Ovary (tissue), 9 donors: ENCODE measurements around the gene RASSF10. TPM values are rescaled to one million over a fixed set of nuclear protein-coding genes. Genes with fewer than 3 reads are reported as not detected.

Experiments used
- DNase-seq, 5 donors: peaks; one replicate each; pipeline ENCODE4 v3.0.0-alpha.2; 2019 to 2020
- H3K27ac ChIP-seq, 2 donors: fragments of 200-600 bp; one replicate each; pipeline versions ENCODE4 v1.5.1 to v1.8.0; 2019 to 2022
- H3K27me3 ChIP-seq: fragments of 200-600 bp; one replicate; pipeline ENCODE4 v1.8.0; 2022
- H3K36me3 ChIP-seq: fragments of 200-600 bp; sonication (generic); one replicate; pipeline ENCODE4 v1.5.1; 2019
- H3K4me1 ChIP-seq: one replicate; pipeline ENCODE4 v1.8.1; 2013; ENCODE audit warnings: mild to moderate bottlenecking, moderate library complexity; ENCODE audit not compliant: insufficient read depth
- H3K4me3 ChIP-seq: fragments of 200-600 bp; sonication (generic); one replicate; pipeline ENCODE4 v1.5.1; 2017
- H3K9me3 ChIP-seq, 2 donors: fragments of 200-600 bp in 1 of 2; sonication (generic) in 1 of 2; one replicate each; pipeline versions ENCODE4 v1.5.1 to v1.8.1; 2013 to 2019; ENCODE audit warnings: mild to moderate bottlenecking in 1 of 2, moderate library complexity in 1 of 2
- CTCF ChIP-seq, 3 donors: fragments of 450-650 bp in 2 of 3; fragments of 200-600 bp in 1 of 3; IDR thresholded peaks; one replicate each; pipeline versions ENCODE4 v1.5.1 to v1.8.0; 2016 to 2022; ENCODE audit warnings: antibody characterized with exemption in 3 of 3, mild to moderate bottlenecking in 1 of 3
- EP300 ChIP-seq: sonication (generic); formaldehyde crosslinking; IDR thresholded peaks from one replicate; pipeline ENCODE4 v1.6.1; 2017; ENCODE audit warnings: antibody characterized with exemption
- POLR2A ChIP-seq: fragments of 450-650 bp; IDR thresholded peaks from one replicate; pipeline ENCODE4 v1.6.1; 2017; ENCODE audit warnings: antibody characterized with exemption, mild to moderate bottlenecking, moderate library complexity
- WGBS, 3 donors: extraction: QIAGEN DNeasy Blood & Tissue Kit in 1 of 3; methylation state at CpG; one replicate each; pipeline versions ENCODE4 v1.1.5 to v1.1.7; 2013 to 2017; 5-methylcytosine and 5-hydroxymethylcytosine counted together
- intact Hi-C, 4 donors: fragments of 100-400 bp; cut with DNase I; formaldehyde crosslinking; loops; one replicate each; pipeline versions ENCODE4 v1.11.0 to v1.15.1; 2022 to 2023
- polyA plus RNA-seq, 2 donors: library from polyadenylated mRNA; stranded (reverse); fragments of 200-250 nt in 1 of 2; fragments of 350-450 nt in 1 of 2; fragmentation: Illumina TruSeq in 1 of 2; extraction: RNeasy Lipid Tissue Mini Kit (QIAGEN cat#74804) in 1 of 2; gene quantifications; one replicate each; pipeline ENCODE4 v1.2.3, GENCODE V29; 2013 to 2014
- total RNA-seq, 7 donors: library from RNA; depleted of rRNA in 2 of 7; stranded (reverse); fragments of >200 nt in 2 of 7; fragmentation: NEBNext Ultra II Directional in 3 of 7; extraction: Animal tissue kit (Norgen Biotek cat#: 25700) in 3 of 7; gene quantifications; one replicate each; pipeline versions ENCODE4 v1.1.0 to v1.2.4, GENCODE V29; 2016 to 2023
- donor health status: DM: no; HTN: no; CAD: no; lungs with moderate emphysema.
- donor health status: DM: no; HTN: no; CAD: no.
- donor health status: Bipolar disorder and iron deficiency.
- donor health status: DM: yes; HTN: yes; CAD: no.
- donor health status: DM: no; HTN: no; CAD: no.
- donor health status: DM: yes; HTN: yes; CAD: no.

The RASSF10 gene
- total and polyA plus RNA-seq, 9 donors = 0.36 to 3.8 (median 0.72) TPM; not detected in 3

- TF ChIP-seq POLR2A (no peak), EP300 (no peak), CTCF (IDR thresholded peaks at IDR 0.05) (no peak)
- Histone ChIP-seq H3K4me1 (no peaks in the 10 kb centered on the region), H3K27ac (no peak overlapping the region), H3K36me3 (no peaks in the 10 kb centered on the region), H3K4me3 (no peak overlapping the region), H3K27me3 (no peaks in the 10 kb centered on the region), H3K9me3 (no peaks in the 10 kb centered on the region)
- no peak for DNase-seq
- WGBS, 3 donors = 59 to 66% (median 65%) methylated on average over 5 of the region's 5 CpGs
- intact Hi-C loops = no loop called here
Observed at GRCh38 chr11:13045734-13046133, 36.6 kb downstream of the RASSF10 start.

GRCh38 chr11:13046637-13047570 lies 37.8 kb downstream of the RASSF10 start:
- intact Hi-C loops = no loop called here

GRCh38 chr11:13047884-13048283 lies 38.8 kb downstream of the RASSF10 start:
- Histone ChIP-seq H3K27ac (no peak overlapping the region), H3K27me3 (no peaks in the 10 kb centered on the region), H3K4me1 (no peaks in the 10 kb centered on the region), H3K9me3 (no peaks in the 10 kb centered on the region), H3K36me3 (no peaks in the 10 kb centered on the region), H3K4me3 (no peak overlapping the region)
- WGBS, 3 donors = 70 to 88% (median 80%) methylated on average over 4 of the region's 4 CpGs
- no peak for TF ChIP-seq POLR2A
- intact Hi-C loops = no loop called here
- DNase-seq = no peak

More at GRCh38 chr11:13046637-13047570, 37.8 kb downstream of the RASSF10 start:
- 80 to 86% (median 83%) methylated on average over 10 of the region's 10 CpGs for WGBS, 3 donors
- no peaks in the 10 kb centered on the region for H3K4me1 ChIP-seq
- TF ChIP-seq EP300 (no peak), POLR2A (no peak), CTCF (IDR thresholded peaks at IDR 0.05) (no peak)
- H3K36me3 ChIP-seq = no peaks in the 10 kb centered on the region
- H3K4me3 ChIP-seq = no peak overlapping the region
- H3K27ac ChIP-seq = no peak overlapping the region
- H3K27me3 ChIP-seq = no peaks in the 10 kb centered on the region
- no peak for DNase-seq
- H3K9me3 ChIP-seq = no peaks in the 10 kb centered on the region

- 50 to 65% (median 51%) methylated on average over 2 of the region's 2 CpGs for WGBS, 3 donors
- no peak for DNase-seq
- H3K4me3 ChIP-seq = no peak overlapping the region
Observed at GRCh38 chr11:13051257-13051656, 42.1 kb downstream of the RASSF10 start.

More at GRCh38 chr11:13051257-13051656, 42.1 kb downstream of the RASSF10 start:
- intact Hi-C loops = no loop called here
- no peak overlapping the region for H3K27ac ChIP-seq
- no peaks in the 10 kb centered on the region for H3K36me3 ChIP-seq
- H3K9me3 ChIP-seq = no peaks in the 10 kb centered on the region
- TF ChIP-seq CTCF (IDR thresholded peaks at IDR 0.05) (no peak), EP300 (no peak), POLR2A (no peak)
- no peaks in the 10 kb centered on the region for H3K27me3 ChIP-seq
- H3K4me1 ChIP-seq = no peaks in the 10 kb centered on the region
